HG02798 (cell line): ENCODE results near the gene CFAP299.
A peak's percentile ranks its signal among the peaks of the same experiment; 100 is the strongest.
"Not testable (repeated sequence)": the region's sequence is repeated elsewhere in the genome, so short reads cannot be mapped to it uniquely, and the experiment has no call there.

Source experiments
- ATAC-seq: cut with Tn5 transposase; IDR thresholded peaks from one replicate; pipeline ENCODE4 v1.9.1; 2021; ENCODE audit warnings: mild to moderate bottlenecking; ENCODE audit not compliant: unreplicated experiment, poor library complexity

Gene CFAP299

DNA sequence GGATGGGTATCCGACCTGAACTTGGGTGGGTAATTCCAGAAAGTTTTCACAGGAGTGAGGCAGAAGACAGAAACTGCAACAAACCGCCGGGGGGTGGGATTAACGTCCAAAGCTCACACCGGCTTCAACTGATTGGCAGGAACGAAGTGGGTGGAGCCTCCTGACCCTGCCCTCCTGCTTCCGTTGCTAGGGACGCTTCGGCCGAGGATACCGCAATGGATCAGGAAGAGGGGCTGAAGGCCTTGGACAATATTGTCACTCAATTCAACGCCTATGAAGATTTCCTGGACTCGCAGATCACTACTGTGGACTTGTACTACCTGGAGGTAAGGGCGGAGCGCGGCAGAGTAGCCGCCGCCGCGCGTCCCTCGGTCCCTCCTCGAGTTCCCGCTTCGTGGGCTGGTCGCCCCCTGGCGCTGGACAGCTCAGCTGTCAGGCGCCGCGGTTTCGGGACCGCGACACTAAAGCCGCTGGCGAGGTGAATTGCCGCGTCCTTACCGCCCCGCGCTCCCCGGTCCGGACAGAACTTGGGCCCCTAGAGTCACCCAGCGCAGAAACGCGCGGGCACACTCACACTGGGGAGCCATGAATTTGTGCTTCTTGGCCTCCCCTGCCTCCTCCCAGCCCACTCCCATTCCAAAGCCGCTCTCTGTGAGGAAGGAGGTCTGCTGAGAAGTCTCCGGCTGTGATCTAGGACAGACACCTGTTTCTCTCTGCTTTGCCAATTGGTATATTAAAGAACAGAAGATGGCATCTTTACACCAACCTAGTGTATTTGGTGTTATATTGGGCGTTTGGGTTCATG lies at the start of gene CFAP299:
TSS of gene CFAP299 (plus strand) at position 177 of the 805 bp plus-strand sequence.
- ATAC-seq, result peak; percentile 98

DNA sequence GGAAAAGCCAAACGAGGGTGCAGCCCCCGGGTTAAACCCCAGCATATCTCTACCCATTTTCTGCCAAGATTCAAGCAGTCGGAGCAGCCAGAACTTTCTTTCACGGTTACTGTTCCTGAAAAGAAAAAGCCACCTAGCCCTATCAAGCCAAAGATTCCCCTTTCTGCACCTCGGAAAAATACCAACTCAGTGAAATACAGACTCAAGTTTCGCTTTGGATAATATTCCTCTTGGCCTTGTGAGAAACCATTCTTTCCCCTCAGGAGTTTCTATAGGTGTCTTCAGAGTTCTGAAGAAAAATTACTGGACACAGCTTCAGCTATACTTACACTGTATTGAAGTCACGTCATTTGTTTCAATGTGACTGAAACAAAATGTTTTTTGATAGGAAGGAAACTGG lies 49.1 kb upstream of the CFAP299 start:
- no peak for ATAC-seq

DNA sequence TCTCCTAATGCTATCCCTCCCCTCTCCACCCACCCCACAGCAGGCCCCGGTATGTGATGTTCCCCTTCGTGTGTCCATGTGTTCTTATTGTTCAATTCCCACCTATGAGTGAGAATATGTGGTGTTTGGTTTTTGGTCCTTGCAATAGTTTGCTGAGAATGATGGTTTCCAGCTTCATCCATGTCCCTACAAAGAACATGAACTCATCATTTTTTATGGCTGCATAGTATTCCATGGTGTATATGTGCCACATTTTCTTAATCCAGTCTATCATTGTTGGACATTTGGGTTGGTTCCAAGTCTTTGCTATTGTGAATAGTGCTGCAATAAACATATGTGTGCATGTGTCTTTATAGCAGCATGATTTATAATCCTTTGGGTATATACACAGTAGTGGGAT lies 44.9 kb upstream of the CFAP299 start:
- ATAC-seq, result not testable (repeated sequence)

DNA sequence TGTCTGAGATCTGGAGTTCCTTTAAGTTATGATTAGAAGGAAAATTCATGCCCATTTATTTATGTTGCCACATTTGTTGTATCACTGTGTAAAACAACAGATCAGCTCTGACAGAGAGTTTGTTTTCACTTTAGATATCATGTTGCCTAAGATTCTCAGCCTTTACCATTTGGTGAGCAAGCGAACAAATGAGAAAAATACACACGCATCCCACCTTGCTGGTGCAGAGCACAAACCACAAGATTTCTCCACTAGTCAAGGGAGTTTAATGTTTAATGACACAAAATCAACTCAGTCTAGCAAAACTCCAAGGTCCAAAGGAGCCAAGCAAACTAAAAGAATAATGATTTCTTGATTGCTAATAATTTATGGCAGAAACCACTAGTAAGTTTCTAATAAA lies 41.3 kb upstream of the CFAP299 start:
- ATAC-seq, result no peak

DNA sequence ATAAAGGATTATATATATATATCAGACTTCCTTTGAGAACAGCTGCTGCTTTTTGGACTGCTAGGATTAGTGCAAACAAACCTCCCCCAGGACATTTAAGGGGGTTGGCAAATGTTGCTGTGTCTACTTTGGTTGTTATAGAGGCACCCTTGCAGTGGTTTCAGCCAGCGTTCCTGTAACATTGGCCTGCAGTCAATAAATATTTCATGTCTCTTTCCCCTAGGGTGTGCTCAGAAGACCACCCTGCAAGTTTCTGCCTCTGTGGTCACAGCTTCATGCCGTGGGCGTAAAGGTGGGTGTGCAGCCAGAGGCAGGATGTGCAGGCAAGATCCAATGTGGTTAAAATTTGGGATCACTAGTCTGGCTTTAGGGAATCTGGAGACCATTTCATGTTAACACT lies 40.2 kb upstream of the CFAP299 start:
- no peak for ATAC-seq

DNA sequence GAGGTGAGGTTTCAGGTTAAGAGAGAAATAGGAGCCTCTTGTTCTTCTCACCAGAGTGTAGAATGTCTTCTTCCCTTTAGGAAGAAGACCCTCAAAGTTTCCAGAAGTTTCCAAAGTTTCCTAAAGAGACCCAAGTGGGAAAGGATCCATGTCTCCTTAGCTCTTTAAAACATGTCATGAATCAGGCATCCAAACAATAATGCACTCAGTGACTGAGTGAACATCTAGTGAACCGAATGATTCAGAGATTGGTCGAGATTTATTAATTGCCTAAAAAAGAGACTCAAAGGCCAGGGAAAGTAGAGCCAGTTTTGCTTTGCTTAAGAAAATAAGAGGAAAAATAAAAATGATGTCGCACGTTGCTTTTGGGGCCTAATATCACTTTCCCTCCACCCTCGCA lies 39.7 kb upstream of the CFAP299 start:
- ATAC-seq, result no peak

DNA sequence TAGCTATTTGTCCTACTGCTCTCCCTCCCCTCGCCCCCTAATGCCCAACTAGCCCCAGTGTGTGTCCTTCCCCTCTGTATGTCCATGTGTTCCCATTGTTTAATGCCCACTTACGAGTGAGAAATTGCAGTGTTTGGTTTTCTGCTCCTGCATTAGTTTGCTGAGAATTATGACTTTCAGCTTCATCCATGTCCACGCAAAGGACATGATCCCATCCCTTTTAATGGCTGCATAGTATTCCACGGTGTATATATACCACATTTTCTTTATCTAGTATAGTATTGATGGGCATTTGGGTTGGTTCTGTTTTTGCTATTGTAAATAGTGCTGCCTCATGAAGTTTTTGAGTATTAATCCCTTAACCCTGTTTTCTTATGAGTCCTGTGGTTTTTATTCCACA lies 33.6 kb upstream of the CFAP299 start:
- ATAC-seq, result no peak

DNA sequence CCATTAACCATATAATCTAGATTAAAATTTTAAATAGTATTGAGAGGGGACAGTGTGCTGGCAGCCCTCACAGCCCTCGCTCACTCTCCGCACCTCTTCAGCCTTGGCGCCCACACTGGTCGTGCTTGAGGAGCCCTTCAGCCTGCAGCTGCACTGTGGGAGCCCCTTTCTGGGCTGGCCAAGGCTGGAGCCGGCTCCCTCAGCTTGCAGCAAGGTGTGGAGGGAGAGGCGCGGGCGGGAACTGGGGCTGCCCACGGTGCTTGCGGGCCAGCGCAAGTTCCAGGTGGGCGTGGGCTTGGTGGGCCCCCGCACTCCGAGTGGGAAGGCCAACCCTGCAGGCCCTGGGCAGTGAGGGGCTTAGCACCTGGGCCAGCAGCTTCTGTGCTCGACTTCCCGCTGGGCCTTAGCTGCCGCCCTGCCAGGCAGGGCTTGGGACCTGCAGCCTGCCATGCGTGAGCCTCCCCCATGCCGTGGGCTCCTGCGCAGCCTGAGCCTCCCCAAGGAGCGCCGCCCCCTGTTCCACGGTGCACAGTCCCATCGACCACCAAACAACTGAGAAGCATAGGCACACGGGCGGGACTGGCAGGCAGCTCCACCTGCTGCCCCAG lies 32.8 kb upstream of the CFAP299 start:
- ATAC-seq, result no peak

DNA sequence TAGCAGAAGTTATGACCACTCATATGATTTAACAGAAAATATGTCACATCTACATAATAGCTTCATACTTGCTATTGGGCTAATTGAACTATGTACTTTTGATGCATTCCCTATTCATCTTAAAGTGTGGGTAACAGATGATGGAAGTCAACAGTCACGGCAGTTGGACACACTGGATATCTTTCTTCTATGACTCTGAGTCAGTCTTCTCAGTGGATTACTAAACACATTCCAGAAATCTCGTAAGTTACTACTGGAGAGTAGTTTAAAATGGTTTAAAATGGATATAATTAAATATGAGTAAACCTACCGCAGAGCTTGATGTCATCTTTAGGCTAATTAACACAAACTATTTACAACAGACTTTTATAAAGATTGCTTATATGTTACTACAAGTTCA lies 30.1 kb upstream of the CFAP299 start:
- ATAC-seq, result no peak

DNA sequence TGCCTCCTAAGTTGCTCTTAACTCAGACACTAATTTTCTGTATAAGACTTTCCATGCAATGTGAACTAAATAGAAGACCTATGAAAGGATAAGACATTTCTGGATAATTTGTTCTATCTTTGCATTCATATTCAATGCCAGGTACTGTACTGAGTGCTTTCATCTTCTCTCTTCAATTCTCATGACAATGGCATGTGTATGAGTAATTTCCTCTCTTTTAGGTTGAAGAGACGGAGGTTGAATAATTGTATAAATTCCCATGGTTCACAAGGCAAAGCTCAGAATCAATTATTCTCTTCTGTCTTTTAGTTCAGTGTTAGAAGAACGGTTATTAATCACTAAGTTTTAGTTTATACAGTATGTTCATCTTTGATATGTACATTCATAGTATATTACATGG lies 29.3 kb upstream of the CFAP299 start:
- ATAC-seq, result no peak

DNA sequence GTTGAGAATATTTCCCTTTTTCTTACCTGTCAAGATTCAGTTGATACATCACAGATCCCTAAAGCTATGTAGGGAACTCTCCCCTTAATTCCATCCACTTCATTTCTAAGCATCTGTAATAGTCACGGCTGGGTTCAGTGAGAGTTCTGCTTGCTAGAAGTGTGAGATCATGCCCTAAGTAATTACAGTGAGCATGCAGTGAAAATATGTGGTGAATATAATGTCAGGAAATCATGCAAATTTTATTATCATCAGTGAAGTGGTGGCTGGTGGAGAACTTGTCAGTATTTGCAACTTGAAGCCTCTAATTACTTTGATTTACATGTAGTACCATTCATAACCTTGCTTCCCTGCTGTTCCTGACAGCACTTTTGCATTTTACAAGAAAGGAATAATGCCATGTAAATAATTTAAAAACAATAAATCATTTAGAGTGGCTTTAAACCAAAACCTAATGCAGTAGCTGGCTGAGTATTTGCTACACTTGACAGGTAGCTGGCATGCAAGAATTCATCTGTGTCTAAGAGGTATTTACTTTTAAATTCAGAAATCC lies 28.3 kb upstream of the CFAP299 start:
- ATAC-seq, result no peak

DNA sequence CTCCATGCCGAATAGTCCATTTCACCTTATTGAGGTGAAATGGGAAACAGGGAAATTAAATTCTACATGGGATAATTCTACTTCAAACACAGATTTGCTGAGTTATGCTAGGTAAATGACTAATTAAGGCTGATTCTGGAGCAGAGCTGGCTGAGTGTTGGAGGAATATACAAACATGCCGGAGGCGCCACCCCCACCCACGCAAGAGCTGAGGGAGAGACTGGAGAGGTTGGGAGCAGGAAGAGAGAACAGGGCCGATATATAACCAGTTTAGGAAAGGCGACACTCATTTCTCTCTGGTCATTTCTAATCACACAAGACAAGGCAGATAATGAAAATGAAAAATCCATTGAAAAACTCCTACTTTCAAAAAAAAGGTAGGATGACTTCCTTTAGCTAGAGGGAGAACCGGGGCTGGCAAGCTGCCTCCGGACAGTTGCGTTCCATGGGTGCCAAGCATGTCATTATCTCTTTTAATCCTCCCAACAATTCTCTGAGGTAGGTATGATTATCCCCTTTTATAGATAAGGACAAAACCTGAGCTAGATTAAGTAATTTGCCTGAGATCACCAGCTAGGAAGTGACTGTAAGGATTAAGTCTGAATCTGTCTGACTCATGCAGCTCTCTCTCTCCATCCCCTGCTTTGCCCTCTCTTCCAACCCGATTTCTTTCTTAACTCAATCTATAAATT lies 27.6 kb upstream of the CFAP299 start:
- no peak for ATAC-seq

DNA sequence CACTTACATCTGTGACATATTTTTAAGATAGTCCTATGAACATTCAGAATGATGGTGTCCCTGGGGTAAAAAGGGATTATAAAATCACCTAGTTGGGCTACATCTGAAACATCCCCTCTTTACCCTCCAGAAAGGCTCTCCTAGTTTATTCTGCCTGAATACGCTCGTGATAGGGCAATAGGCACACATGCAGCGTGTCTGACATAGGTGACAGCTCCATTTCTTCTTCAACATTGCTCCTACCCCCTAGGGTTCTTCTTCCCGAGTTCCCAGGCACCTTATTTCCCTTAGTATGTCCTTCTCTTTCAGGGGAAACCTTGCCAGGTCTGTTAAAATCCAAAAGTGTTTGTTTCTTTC lies 27.1 kb upstream of the CFAP299 start:
- ATAC-seq, result no peak

DNA sequence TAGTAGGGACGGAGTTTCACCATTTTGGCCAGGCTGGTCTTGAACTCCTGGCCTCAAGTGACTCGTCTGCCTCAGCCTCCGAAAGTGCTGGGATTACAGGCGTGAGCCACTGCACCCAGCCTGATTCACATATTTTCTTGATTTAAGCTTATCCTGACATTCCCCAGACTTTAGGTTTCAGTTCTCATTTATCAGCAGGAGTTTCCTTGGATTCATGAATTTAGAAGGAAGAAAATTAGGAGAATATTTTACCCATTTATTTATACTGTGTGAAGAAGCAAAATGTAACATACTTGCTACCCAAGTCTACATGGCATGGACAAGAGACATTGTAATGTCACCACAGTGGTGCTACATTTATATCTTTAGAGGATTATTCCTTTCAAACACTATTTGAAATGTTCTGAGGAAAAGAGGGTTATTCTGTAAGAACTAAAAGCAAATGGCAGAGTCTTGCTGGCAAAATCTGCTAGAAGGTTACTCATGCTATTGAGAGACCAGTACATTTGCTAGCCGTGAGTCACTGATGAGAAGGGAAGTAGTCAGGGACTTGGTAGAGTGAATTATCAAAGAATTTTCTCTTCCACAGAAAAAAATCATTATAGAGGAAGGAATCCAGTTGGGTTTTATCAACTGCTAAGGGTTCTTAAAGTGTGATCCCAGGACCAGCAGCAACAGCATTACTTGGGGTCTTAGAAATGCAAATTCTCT lies 26.1 kb upstream of the CFAP299 start:
- ATAC-seq, result no peak

DNA sequence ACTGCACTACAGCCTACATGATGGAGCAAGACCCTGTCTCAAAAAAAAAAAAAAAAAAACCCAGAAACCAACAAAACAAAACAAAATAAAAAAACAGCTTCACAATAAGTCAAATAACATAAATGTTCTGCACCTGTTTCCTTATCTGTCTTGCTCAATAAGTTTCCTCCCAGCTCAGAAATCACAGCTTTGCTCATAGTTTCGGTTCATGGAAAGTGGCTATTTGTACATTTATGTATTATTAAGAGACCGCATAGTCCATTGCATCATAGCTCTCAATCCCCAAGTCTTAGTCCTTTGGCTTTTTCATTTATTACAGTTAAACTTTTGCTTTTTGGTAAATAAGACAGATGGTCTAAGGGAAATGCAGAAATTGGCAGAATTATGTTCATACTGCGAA lies 24.4 kb upstream of the CFAP299 start:
- ATAC-seq, result no peak

DNA sequence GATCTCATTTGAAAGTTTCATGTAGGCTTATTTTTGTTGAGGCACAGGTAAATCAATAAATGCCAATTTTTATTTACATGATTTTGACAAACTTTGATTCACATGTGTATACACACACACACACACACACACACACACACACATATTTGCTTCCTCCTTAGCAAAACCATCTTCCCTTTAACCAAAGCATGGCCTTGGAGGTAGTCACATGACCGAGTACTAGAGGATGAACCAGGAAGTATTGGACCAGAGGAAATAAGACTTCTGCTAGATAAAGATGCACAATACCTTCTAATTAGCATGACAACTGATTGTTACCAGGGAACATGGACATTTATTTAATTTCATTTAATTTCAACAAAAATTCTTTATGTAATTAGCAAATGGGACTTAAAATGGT lies 23.4 kb upstream of the CFAP299 start:
- ATAC-seq, result no peak

DNA sequence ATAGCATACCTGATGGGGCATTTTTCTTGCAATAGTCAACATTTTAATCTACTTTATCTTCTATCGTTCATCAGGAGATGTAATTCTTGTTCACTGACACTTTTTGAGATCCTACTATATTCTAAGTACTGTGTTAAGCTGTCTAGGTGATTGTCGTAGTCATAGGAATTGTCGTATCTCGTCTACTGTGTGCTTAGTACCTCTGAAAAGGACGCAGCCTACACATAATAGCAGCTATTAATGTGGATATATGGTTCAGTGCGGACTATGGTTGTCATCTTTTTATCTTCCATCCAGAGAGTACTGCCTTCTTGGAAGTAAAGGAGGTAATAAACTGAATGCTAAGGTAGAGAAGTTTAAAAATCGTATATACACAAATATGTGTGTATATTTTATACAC lies 21.9 kb upstream of the CFAP299 start:
- no peak for ATAC-seq

DNA sequence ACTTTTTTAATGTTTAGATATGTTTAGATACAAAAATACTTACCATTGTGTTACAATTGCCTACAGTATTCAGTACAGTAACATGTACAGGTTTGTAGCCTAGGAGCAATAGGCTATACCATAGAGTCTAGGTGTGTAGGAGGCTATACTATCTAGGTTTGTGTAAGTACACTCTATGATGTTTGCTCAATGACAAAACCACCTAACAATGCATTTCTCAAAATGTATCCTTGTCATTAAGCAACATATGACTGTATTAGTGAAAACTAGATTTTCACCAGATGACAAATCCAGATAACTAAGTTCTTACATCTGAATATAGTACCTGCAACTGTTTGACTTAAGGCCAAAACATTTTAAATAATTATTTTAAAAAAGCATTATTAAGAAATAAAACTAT lies 19.7 kb upstream of the CFAP299 start:
- not testable (repeated sequence) for ATAC-seq

DNA sequence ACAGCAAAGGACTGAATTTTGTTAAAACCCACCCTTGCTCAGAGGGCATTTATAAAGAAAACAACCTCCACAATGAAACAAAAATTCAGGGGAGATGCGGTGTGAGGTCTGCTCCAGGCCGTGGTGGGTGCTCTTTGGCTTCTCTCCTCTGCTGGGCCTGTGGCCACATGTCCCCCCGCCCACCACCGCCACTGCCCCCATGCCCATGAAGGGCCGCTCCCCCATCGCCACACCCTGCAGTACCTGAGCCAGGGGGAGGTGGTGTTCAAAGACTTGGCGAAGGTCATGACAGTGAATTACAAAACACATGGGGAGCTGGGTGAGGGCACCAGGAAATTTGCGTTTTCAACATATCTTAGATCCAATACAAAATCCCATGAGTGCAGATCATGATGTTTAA lies 14.2 kb upstream of the CFAP299 start:
- no peak for ATAC-seq

DNA sequence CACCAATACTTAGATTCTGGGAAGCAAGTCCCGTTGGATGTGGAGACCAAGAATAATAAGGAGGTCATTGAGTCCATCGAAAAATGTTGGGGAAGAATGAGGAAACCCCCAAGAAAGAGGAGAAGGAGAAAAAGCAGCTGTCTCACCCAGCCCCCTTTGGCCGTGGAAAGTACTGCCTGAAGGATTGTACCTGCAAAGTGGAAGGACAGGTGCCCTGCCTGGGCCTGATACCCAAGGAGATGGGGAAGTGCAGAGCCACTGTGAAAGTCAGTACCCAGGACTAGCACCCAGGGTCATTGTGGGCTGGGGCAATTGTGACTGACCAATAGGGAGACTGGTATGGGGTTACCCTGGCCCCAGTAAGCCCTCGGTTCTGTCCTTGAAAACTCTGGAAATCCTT lies 13.8 kb upstream of the CFAP299 start:
- no peak for ATAC-seq

DNA sequence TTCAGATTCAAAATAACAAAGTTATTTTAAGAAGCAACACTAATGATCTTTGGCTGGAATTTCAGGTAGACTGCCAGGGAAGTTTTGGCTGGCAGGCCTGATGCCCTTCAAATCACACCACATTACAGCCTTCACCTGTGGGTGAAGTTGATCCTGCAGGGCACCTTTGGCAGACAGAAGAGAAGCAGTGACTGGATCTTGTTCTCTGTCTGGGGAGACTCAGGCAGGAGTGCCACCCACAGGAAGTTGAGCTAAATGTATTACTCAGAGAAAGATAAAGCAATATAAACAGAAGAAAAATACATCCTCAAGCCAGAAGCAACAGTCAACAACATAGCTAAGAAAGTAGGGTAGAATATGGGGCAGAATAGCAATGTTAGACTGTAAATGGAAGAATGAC lies 12.8 kb upstream of the CFAP299 start:
- ATAC-seq, result no peak
